Fibroblast of peridontal ligament (primary cell): ENCODE data around the gene CNBP.
A peak's percentile ranks its signal among the peaks of the same experiment; 100 is the strongest.
"Not testable (repeated sequence)": the region's sequence is repeated elsewhere in the genome, so short reads cannot be mapped to it uniquely, and the experiment has no call there.

Source experiments
- DNase-seq: peaks from one replicate; pipeline ENCODE4 v3.0.0-alpha.2; 2010; ENCODE audit errors: extremely low read depth

The CNBP gene

GRCh38 chr3:129183569-129184395, at the start of gene CNBP:
Gene CNBP, minus strand, starts transcription at chr3:129183896. Its CDS starts 12,139 bp downstream, at chr3:129171757.
- DNase-seq, result peak; percentile 88

GRCh38 chr3:129231331-129232119, 47.8 kb upstream of the CNBP start:
- no peak for DNase-seq

- peak; percentile 80 for DNase-seq
Observed at GRCh38 chr3:129230311-129231019, 46.8 kb upstream of the CNBP start.

- DNase-seq, result peak; percentile 56
Observed at GRCh38 chr3:129228891-129229585, 45.3 kb upstream of the CNBP start.

- peak; percentile 91 for DNase-seq
Observed at GRCh38 chr3:129226374-129226773, 42.7 kb upstream of the CNBP start.

GRCh38 chr3:129224984-129225393, 41.3 kb upstream of the CNBP start:
- peak; percentile 88 for DNase-seq

GRCh38 chr3:129224387-129224786, 40.7 kb upstream of the CNBP start:
- DNase-seq, result not testable (repeated sequence)

- DNase-seq, result no peak
Observed at GRCh38 chr3:129218742-129219141, 35.0 kb upstream of the CNBP start.

- DNase-seq, result no peak
Observed at GRCh38 chr3:129213238-129213637, 29.5 kb upstream of the CNBP start.

- DNase-seq, result peak; percentile 45
Observed at GRCh38 chr3:129211772-129212171, 28.1 kb upstream of the CNBP start.

GRCh38 chr3:129211345-129211744, 27.6 kb upstream of the CNBP start:
- DNase-seq, result no peak

- peak; percentile 52 for DNase-seq
Observed at GRCh38 chr3:129207479-129207878, 23.8 kb upstream of the CNBP start.

- no peak for DNase-seq
Observed at GRCh38 chr3:129205109-129205832, 21.6 kb upstream of the CNBP start.

- DNase-seq, result no peak
Observed at GRCh38 chr3:129204473-129204872, 20.8 kb upstream of the CNBP start.

- no peak for DNase-seq
Observed at GRCh38 chr3:129199366-129199765, 15.7 kb upstream of the CNBP start.

GRCh38 chr3:129197321-129197720, 13.6 kb upstream of the CNBP start:
- no peak for DNase-seq

- DNase-seq, result no peak
Observed at GRCh38 chr3:129196601-129197000, 12.9 kb upstream of the CNBP start.

- DNase-seq, result peak; percentile 97
Observed at GRCh38 chr3:129195731-129196256, 12.1 kb upstream of the CNBP start.

GRCh38 chr3:129189793-129190192, 6.1 kb upstream of the CNBP start:
- DNase-seq, result not testable (repeated sequence)

- no peak for DNase-seq
Observed at GRCh38 chr3:129187857-129188256, 4.2 kb upstream of the CNBP start.

GRCh38 chr3:129185783-129186182, 2.1 kb upstream of the CNBP start:
- DNase-seq, result no peak
